Stomach (tissue), 9 donors: ENCODE data around the gene RECQL. TPM values are rescaled to one million over a fixed set of nuclear protein-coding genes. Genes with fewer than 3 reads are reported as not detected.

Experiments
- DNase-seq, 2 donors: peaks; one replicate each; pipeline versions ENCODE4 v3.0.0 to v3.0.0-alpha.2; 2013 to 2019
- H3K27ac ChIP-seq, 5 donors: fragments of 200-600 bp in 4 of 5; sonication (generic) in 4 of 5; one replicate each; pipeline ENCODE4 v1.5.1; 2013 to 2019; ENCODE audit warnings: mild to moderate bottlenecking in 1 of 5, moderate library complexity in 1 of 5
- H3K27me3 ChIP-seq, 3 donors: fragments of 200-600 bp; sonication (generic); one replicate each; pipeline ENCODE4 v1.5.1; 2017 to 2019; ENCODE audit warnings: mixed run types in 1 of 3
- H3K36me3 ChIP-seq, 4 donors: fragments of 200-600 bp; sonication (generic); 1 replicate in 3 of 4; 2 replicates in 1 of 4; pipeline ENCODE4 v1.5.1; 2016 to 2019
- H3K4me1 ChIP-seq, 4 donors: fragments of 200-600 bp; sonication (generic); one replicate each; pipeline ENCODE4 v1.5.1; 2016 to 2019
- H3K4me3 ChIP-seq, 4 donors: fragments of 200-600 bp; sonication (generic) in 3 of 4; one replicate each; pipeline ENCODE4 v1.5.1; 2016 to 2019; ENCODE audit warnings: mild to moderate bottlenecking in 1 of 4
- H3K9me3 ChIP-seq, 4 donors: fragments of 200-600 bp; sonication (generic); one replicate each; pipeline ENCODE4 v1.5.1; 2016 to 2019
- CTCF ChIP-seq, 7 experiments: fragments of 450-650 bp in 4 of 7; fragments of 200-600 bp in 3 of 7; sonication (generic) in 3 of 7; IDR thresholded peaks; one replicate each; pipeline ENCODE4 v1.5.1; 2016 to 2019; ENCODE audit warnings: antibody characterized with exemption in 7 of 7, control low read depth in 2 of 7, mild to moderate bottlenecking in 1 of 7
- EP300 ChIP-seq: sonication (generic); formaldehyde crosslinking; IDR thresholded peaks from one replicate; pipeline ENCODE4 v1.6.1; 2017; ENCODE audit warnings: antibody characterized with exemption
- POLR2A ChIP-seq, 4 donors: fragments of 450-650 bp; IDR thresholded peaks; one replicate each; pipeline ENCODE4 v1.6.1; 2016; ENCODE audit warnings: antibody characterized with exemption in 4 of 4, control low read depth in 2 of 4, mild to moderate bottlenecking in 1 of 4, moderate library complexity in 1 of 4
- POLR2AphosphoS5 ChIP-seq, 3 donors: sonication (generic); formaldehyde crosslinking; IDR thresholded peaks; one replicate each; pipeline ENCODE4 v1.6.1; 2016; ENCODE audit warnings: antibody characterized with exemption in 3 of 3
- WGBS, 5 donors: extraction: QIAGEN DNeasy Blood & Tissue Kit in 3 of 5; methylation state at CpG; one replicate each; pipeline versions ENCODE4 v1.1.5 to v1.1.7; 2013 to 2018; 5-methylcytosine and 5-hydroxymethylcytosine counted together
- intact Hi-C: fragments of 100-400 bp; cut with DNase I; formaldehyde crosslinking; loops from one replicate; pipeline ENCODE4 v1.15.1; 2023; ENCODE audit warnings: low total_unique reads
- polyA plus RNA-seq, 3 donors: library from polyadenylated mRNA; stranded (reverse); fragments of 200-250 nt; gene quantifications; one replicate each; pipeline ENCODE4 v1.2.3, GENCODE V29; 2013
- total RNA-seq, 5 donors: library from RNA; depleted of rRNA; stranded (reverse); fragments of >200 nt; gene quantifications; one replicate each; pipeline versions ENCODE4 v1.1.0 to v1.2.3, GENCODE V29; 2014 to 2016
- donor health status: healthy with polysubstance abuse.
- donor health status: Bipolar disorder and iron deficiency.
- donor health status: healthy.

RECQL gene
- total and polyA plus RNA-seq, 8 donors: 4.3 to 56.5 (median 12.7) TPM

GRCh38 chr12:21500786-21501257, 613 bp downstream of the RECQL start:
- Histone ChIP-seq H3K4me1 (peaks cover 24 to 60% (median 43%) of the 10 kb centered on the region in 4 donors), H3K9me3 (no peaks in the 10 kb centered on the region), H3K27me3 (no peaks in the 10 kb centered on the region), H3K4me3 (peak overlapping the region; percentile 65 to 95 (median 92)), H3K27ac (peak overlapping the region; percentile 68 to 96 (median 87)), H3K36me3 (peaks cover 5 to 28% (median 27%) of the 10 kb centered on the region in 4 donors)
- WGBS, 5 donors: 8 to 11% (median 9%) methylated on average over 8 of the region's 8 CpGs
- intact Hi-C loops: no loop called here
- no peak for TF ChIP-seq POLR2AphosphoS5 (IDR thresholded peaks at IDR 0.05)
- no peak for TF ChIP-seq EP300
- no peak for TF ChIP-seq POLR2A (IDR thresholded peaks at IDR 0.05)
- TF ChIP-seq CTCF (IDR thresholded peaks at IDR 0.05): no peak
- no peak for DNase-seq

GRCh38 chr12:21499765-21500164, 1.7 kb downstream of the RECQL start:
- Histone ChIP-seq H3K27ac (no peak overlapping the region), H3K27me3 (no peaks in the 10 kb centered on the region), H3K4me1 (peaks cover 24 to 49% (median 38%) of the 10 kb centered on the region in 4 donors), H3K9me3 (no peaks in the 10 kb centered on the region), H3K4me3 (peak overlapping the region in 1 of 4 donors; percentile 95), H3K36me3 (peaks cover 9 to 37% (median 37%) of the 10 kb centered on the region in 4 donors)
- intact Hi-C loops: no loop called here
- 73 to 82% (median 75%) methylated on average over 2 of the region's 2 CpGs for WGBS, 5 donors
- DNase-seq: no peak
- TF ChIP-seq POLR2AphosphoS5 (IDR thresholded peaks at IDR 0.05): no peak

DNA sequence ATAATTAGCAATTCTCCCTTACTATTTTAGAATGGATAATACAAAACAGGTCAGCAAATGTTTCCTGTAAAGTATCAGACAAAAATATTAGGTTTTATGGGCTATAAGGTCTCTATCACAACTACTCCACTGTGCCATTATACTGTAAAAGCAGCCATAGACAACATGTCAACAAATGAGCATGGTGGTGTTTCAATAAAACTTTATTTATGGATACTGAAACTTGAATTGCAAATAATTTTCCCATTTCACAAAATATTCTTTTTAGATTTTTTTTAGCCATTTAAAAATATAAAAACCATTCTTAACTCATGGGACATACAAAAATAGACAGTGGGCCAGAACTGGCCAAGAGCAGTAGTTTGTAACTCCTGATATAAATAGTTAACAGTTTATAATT, 15.4 kb downstream of the RECQL start:
- intact Hi-C loops: no loop called here
- Histone ChIP-seq H3K27me3 (no peaks in the 10 kb centered on the region), H3K4me1 (no peaks in the 10 kb centered on the region), H3K9me3 (no peaks in the 10 kb centered on the region), H3K4me3 (no peak overlapping the region), H3K36me3 (peaks cover 26 to 71% (median 70%) of the 10 kb centered on the region in 4 donors), H3K27ac (no peak overlapping the region)
- TF ChIP-seq POLR2A (IDR thresholded peaks at IDR 0.05) (no peak), POLR2AphosphoS5 (IDR thresholded peaks at IDR 0.05) (no peak), EP300 (no peak), CTCF (IDR thresholded peaks at IDR 0.05) (no peak)
- no peak for DNase-seq

DNA sequence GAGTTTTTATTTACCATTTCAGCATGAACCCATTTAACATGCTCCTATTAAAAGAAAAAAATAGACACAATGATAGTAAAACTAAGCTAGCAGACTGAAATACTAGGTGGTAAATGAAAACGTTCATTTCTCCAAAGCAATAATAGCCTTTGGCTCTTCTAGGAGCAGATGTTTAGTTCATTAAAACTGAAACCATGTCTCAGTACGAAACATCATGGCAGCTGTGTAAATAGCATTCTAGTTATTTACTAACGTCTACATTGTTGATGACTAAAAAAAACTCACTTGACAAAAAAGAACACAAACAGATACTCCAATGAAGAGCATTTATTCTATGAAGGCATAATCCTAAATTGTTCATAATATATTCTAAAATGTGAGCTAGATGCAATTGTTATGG, 17.9 kb downstream of the RECQL start:
- Histone ChIP-seq H3K27ac (no peak overlapping the region), H3K36me3 (peaks cover 27 to 74% (median 69%) of the 10 kb centered on the region in 4 donors), H3K4me1 (no peaks in the 10 kb centered on the region), H3K27me3 (no peaks in the 10 kb centered on the region), H3K4me3 (no peak overlapping the region), H3K9me3 (no peaks in the 10 kb centered on the region)
- DNase-seq: no peak
- TF ChIP-seq POLR2AphosphoS5 (IDR thresholded peaks at IDR 0.05) (no peak), EP300 (no peak), POLR2A (IDR thresholded peaks at IDR 0.05) (no peak), CTCF (IDR thresholded peaks at IDR 0.05) (no peak)
- intact Hi-C loops: no loop called here
- WGBS, 5 donors: 68 to 78% (median 73%) methylated on average over 3 of the region's 3 CpGs

DNA sequence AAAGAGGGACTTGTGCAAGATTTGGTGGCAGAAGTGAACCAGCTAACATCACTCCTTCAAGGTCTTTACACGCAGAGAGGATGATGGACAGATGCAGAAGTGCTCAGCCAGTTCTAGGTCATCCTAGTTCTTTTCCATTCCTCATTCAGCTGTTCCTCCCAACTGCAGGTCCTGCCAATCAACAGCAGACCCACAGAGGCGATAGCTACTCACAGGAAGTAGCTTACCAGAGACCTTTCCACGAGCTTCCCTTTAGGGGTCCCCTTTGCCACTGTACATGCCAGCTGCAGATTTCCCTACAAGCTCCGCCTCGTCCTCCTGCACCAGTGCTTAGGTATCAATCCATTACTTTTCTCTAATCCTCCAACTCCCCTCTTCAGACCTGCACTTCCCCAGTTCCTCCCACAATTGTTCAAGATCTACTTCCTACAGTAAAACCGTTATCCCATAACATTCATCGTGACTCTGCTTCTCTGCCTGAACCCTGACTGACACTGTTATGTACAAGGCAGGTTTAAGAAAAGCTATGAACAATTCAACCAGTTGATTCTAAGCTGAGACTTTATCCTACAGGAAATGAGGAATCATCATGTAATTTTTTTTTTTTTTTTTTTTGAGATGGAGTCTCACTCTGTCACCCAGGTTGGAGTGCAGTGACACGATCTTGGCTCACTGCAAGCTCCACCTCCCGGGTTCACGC, 22.5 kb downstream of the RECQL start:
- H3K27ac ChIP-seq: no peak overlapping the region
- peaks cover 28 to 98% (median 93%) of the 10 kb centered on the region in 4 donors for H3K36me3 ChIP-seq
- no peaks in the 10 kb centered on the region for H3K9me3 ChIP-seq
- no peak for TF ChIP-seq POLR2A (IDR thresholded peaks at IDR 0.05)
- no peak for TF ChIP-seq POLR2AphosphoS5 (IDR thresholded peaks at IDR 0.05)
- TF ChIP-seq CTCF (IDR thresholded peaks at IDR 0.05): no peak
- TF ChIP-seq EP300: no peak
- WGBS, 5 donors: 83 to 91% (median 88%) methylated on average over 10 of the region's 10 CpGs
- no peak for DNase-seq
- intact Hi-C loops: no loop called here
- H3K4me3 ChIP-seq: no peak overlapping the region
- H3K4me1 ChIP-seq: no peaks in the 10 kb centered on the region
- H3K27me3 ChIP-seq: no peaks in the 10 kb centered on the region
